GM12872 (cell line): Measurements from ENCODE around the gene SORCS3.

Experiments
- CTCF ChIP-seq: IDR thresholded peaks from 3 replicates; pipeline ENCODE4 v1.5.1; 2011; ENCODE audit warnings: low read depth, mild to moderate bottlenecking, low read length, moderate library complexity; ENCODE audit not compliant: insufficient read depth

SORCS3 gene

GRCh38 chr10:104881740-104882139, 240.7 kb downstream of the SORCS3 start:
- TF ChIP-seq CTCF = no peak

GRCh38 chr10:104892879-104893617, 252.0 kb downstream of the SORCS3 start:
- TF ChIP-seq CTCF = no peak

DNA sequence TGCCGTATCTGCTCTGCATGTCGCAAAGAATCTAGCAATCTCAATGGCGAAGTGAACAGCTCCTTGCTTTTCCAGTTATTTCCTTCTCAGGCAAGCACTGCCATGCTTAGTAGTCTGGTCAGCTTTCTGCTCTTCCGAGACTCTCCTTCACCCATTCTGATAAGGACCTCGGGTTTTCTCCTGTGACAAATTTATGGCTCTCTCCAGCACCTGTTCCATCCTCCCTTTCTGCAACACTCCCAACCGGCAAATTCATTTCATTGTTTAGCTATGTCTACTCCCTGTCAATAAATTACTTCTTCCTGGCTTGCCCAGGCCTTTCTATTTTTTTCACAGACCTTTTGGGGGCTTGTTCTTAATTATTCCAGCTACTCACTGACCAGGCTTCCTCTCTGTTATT, 252.6 kb downstream of the SORCS3 start:
- TF ChIP-seq CTCF = no peak

DNA sequence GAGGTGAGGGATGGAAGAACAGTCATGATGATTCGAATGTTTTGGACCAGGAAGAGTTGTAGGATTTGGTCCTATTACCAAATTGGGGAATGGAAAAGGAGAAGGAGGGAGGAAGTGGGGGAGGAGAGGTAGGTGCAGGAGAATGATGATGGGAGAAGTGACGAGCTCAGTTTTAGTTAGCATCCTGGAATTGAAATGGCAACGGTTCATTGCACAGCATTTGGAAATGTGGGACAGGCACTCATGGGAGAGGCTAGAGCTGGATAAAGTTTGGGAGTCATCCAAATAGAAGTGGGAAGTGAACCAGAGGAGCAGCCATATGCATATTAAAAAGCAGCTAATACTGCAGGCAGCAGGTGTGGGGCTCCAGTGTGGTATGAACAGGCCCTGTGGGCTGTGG, 253.6 kb downstream of the SORCS3 start:
- TF ChIP-seq CTCF = no peak

GRCh38 chr10:104895541-104895940, 254.5 kb downstream of the SORCS3 start:
- TF ChIP-seq CTCF = no peak

- no peak for TF ChIP-seq CTCF
These were observed 254.9 kb downstream of the SORCS3 start for GRCh38 chr10:104895981-104896380.

DNA sequence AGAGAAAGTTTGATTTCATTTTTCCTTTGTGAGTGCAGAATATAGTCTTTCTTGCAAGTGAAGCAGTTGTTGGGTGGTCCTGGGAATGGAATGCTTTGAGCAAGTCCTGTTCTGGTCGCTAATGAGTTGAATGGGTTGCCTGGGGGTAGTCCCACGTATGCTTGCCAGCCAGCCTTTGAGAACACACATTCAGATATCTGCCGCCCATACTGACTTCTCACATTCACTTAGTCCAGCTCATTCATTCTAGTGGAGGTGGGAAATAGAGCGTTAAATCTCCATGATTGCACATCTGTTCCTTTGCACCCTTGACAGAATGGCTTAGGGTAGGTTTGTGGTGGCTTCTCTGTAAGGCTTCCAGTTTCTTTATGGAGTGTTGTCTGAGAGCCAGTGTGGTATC, 256.6 kb downstream of the SORCS3 start:
- no peak for TF ChIP-seq CTCF
